ENCODE results near the gene DIS3L2. TPM values are rescaled to one million over a fixed set of nuclear protein-coding genes. Genes with fewer than 3 reads are reported as not detected.

DIS3L2 gene
- total and polyA plus RNA-seq, 2 experiments from 2014 or later, result 35.5 to 50.1 TPM

GRCh38 chr2:232203936-232204335 lies 242.4 kb downstream of the DIS3L2 start:
- no peaks in the 10 kb centered on the region for H3K9me3 ChIP-seq (ENCODE audit: low read depth)
- H3K4me1 ChIP-seq (ENCODE audit: low read depth), result peaks cover 18% of the 10 kb centered on the region
- DNase-seq (ENCODE audit: low read depth in 1 of 2, low spot score in 1 of 2), result no peak
- peak overlapping the region; percentile 67 for H3K27ac ChIP-seq
- no peak overlapping the region for H3K4me3 ChIP-seq
- no peak for TF ChIP-seq CTCF (IDR thresholded peaks at IDR 0.05; ENCODE audit: low read depth, low read length)
- H3K36me3 ChIP-seq, result no peaks in the 10 kb centered on the region
- no peaks in the 10 kb centered on the region for H3K27me3 ChIP-seq

- Histone ChIP-seq H3K9me3 (ENCODE audit: low read depth) (no peaks in the 10 kb centered on the region), H3K4me3 (no peak overlapping the region), H3K27ac (peak overlapping the region; percentile 67), H3K4me1 (ENCODE audit: low read depth) (peaks cover 18% of the 10 kb centered on the region), H3K36me3 (no peaks in the 10 kb centered on the region), H3K27me3 (no peaks in the 10 kb centered on the region)
- DNase-seq (ENCODE audit: low read depth in 1 of 2, low spot score in 1 of 2), result peak; percentile 12 to 85
- no peak for TF ChIP-seq CTCF (IDR thresholded peaks at IDR 0.05; ENCODE audit: low read depth, low read length)
Observed at GRCh38 chr2:232204457-232204931, 243.0 kb downstream of the DIS3L2 start.

- Histone ChIP-seq H3K9me3 (ENCODE audit: low read depth) (no peaks in the 10 kb centered on the region), H3K36me3 (no peaks in the 10 kb centered on the region), H3K27me3 (no peaks in the 10 kb centered on the region), H3K4me1 (ENCODE audit: low read depth) (peaks cover 18% of the 10 kb centered on the region), H3K27ac (no peak overlapping the region), H3K4me3 (no peak overlapping the region)
- TF ChIP-seq CTCF (IDR thresholded peaks at IDR 0.05; ENCODE audit: low read depth, low read length), result no peak
- no peak for DNase-seq (ENCODE audit: low read depth in 1 of 2, low spot score in 1 of 2)
Observed at GRCh38 chr2:232207174-232207573, 245.7 kb downstream of the DIS3L2 start.

- no peaks in the 10 kb centered on the region for H3K4me1 ChIP-seq (ENCODE audit: low read depth)
- no peak for TF ChIP-seq CTCF (IDR thresholded peaks at IDR 0.05; ENCODE audit: low read depth, low read length)
- H3K27me3 ChIP-seq, result no peaks in the 10 kb centered on the region
- no peaks in the 10 kb centered on the region for H3K36me3 ChIP-seq
- no peak for DNase-seq (ENCODE audit: low read depth in 1 of 2, low spot score in 1 of 2)
- no peak overlapping the region for H3K4me3 ChIP-seq
- no peaks in the 10 kb centered on the region for H3K9me3 ChIP-seq (ENCODE audit: low read depth)
- H3K27ac ChIP-seq, result no peak overlapping the region
Observed at GRCh38 chr2:232210306-232210705, 248.8 kb downstream of the DIS3L2 start.

GRCh38 chr2:232211743-232212686 lies 250.5 kb downstream of the DIS3L2 start:
- Histone ChIP-seq H3K27ac (no peak overlapping the region), H3K36me3 (no peaks in the 10 kb centered on the region), H3K9me3 (ENCODE audit: low read depth) (no peaks in the 10 kb centered on the region), H3K27me3 (no peaks in the 10 kb centered on the region), H3K4me3 (no peak overlapping the region), H3K4me1 (ENCODE audit: low read depth) (no peaks in the 10 kb centered on the region)
- DNase-seq (ENCODE audit: low read depth in 1 of 2, low spot score in 1 of 2), result no peak
- TF ChIP-seq CTCF (IDR thresholded peaks at IDR 0.05; ENCODE audit: low read depth, low read length), result no peak

Data from cardiac muscle cell (in vitro differentiated cells and primary cell).